ENCODE data around the gene HSPH1. TPM values are rescaled to one million over a fixed set of nuclear protein-coding genes. Genes with fewer than 3 reads are reported as not detected.
"Not testable (repeated sequence)": the region's sequence is repeated elsewhere in the genome, so short reads cannot be mapped to it uniquely, and the experiment has no call there.

HSPH1 gene
- total RNA-seq, 1 donor from 2014 or later: 114 TPM

DNA sequence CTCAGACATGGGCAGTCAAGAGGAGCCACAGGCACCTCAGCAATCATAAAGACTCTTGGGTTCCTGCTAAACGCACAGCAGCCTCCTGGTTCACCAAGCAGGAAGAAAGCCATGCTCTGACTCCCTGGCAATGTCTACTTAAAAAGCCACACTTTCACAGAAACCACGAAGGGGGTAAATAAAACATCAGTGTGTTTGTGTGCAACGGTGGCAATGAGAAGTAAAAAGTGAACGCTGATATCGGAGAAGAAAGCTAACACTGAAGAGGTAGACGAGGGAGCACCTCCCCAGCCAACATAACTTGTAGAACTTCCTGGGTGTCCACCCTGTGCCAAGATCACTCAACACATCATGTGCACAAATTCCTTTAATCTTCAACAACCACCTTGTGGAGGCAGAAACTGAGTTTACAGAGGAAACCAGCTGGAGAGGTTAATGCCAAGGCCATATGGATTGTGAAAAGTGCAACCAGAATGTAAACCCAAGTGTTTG, 30.2 kb downstream of the HSPH1 start:
- DNase-seq (ENCODE audit: low spot score): no peak

DNA sequence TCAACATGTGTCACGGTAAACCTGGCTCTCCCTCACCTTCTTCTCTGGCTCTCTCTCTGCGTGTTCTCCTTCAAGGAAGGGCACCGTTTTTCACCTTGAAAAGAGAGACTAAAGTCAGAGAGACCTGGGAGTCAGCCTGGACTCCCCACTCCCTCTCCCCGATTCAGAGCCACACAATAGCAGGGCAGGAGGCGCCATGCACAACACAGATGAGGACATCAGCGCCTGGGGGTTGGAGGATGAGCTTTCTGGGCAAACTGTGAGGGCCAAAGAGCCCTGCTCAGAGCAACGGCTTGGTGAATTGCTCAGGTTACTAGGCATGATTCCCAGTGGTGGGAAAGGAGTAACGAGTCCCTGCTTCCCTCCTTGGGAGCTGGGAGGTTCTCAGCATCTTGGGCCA, 32.3 kb downstream of the HSPH1 start:
- no peak for DNase-seq (ENCODE audit: low spot score)

DNA sequence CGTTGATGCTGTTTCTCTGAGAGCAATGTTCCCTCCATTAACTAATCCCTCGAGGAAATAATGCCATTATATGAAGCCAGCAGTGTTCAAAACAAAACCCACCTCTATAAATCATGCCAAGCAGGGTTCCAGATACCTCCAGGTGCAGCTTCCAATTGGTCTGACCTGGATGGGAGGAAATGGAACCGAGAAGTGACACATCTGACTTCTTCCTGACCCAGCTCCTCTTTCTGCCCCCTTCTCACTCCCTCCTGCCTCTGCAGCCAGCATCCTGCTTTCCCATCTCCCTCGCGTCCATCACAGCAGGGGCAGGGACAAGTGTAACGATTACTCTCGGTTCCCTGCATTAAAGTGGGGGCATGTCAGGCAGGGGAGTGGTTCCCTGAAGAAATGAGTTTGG, 37.5 kb downstream of the HSPH1 start:
- no peak for DNase-seq (ENCODE audit: low spot score)

DNA sequence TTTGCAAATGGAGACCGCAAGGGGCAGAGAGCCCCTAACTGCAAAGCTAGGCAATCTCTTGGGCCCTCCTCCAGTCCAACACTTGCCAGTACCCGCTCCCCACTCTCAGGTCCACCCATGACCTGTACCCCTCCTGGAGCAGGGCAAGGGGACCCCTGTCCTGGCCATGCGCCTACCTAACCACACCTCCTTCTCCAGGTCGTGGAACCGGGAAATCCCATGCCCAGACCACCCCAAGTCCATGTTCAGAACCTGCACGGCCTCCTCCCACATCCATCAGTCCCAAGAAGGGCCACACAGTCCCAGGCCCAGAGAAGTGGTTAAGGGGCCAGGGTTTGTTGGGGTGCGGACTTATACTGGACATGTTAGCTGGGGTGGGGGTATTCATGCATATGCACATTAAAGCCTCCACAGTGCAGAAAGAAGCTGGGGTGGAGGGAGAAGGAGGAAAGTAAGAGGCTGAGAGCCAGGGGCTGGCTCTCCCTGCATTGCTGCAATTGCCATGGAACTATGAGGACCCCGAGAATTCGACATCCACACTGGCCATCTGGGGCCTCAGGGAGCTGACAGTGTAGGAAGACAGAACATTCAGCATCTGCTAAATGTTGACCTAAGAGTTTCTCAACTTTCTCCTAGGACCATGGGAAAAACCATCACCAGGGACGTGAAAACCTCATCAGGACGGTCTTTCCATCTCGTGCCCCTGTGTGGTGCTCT, 39.0 kb downstream of the HSPH1 start:
- no peak for DNase-seq (ENCODE audit: low spot score)

DNA sequence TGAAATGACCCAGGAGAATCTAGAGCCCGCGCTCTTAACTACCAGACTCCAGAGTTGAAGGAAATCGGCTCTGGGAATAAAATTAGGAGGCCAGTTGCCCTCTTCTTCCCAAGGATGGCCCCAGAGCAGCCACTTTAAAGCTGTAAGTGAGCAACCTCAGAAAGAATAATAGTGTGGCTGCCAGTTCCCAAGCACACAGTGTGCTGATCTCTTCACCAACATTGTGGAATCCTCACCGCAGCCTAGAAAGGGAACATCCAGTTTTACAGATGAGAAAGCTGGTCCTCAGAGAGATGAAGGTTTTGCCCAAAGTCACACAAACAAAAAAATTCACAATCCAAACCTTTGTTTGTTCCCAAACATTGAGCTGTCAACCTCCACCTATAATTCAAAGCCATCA, 39.6 kb downstream of the HSPH1 start:
- DNase-seq (ENCODE audit: low spot score): no peak

DNA sequence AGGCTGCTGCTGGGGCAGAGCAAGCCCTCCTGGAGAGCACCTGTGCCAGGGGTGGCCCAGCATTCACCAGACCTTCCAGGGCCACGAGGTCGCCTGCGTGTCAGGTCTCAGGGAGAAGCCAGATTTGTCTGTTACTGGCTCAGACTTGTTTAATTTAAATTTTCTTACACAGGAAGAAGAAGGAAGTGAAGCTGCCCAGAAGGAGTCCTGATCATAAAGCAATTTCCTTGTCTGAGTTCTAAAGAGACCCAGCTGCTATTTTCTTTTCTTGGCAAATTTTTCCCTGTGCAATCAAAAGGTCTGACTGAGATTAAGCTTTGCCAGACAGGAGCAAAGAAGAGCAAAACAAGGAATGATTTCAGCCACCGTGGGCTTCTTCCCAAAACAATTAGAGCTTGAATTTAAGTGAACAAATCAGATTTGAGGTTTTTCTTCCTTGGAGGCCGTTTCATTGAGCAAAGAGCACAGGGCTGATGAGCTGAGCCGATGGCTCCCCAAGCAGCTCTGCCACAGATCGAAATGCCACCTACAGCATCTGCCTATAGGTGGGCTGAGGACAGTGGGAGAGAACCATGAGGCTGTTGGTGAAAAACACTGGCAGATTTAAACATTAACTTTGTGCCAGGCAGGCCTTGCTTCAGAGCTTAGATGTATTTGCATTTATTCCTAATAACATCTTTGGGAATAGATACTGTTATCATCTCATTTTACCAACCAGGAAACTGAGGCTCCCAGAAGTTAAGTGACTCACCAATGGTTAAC, 40.1 kb downstream of the HSPH1 start:
- no peak for DNase-seq (ENCODE audit: low spot score)

DNA sequence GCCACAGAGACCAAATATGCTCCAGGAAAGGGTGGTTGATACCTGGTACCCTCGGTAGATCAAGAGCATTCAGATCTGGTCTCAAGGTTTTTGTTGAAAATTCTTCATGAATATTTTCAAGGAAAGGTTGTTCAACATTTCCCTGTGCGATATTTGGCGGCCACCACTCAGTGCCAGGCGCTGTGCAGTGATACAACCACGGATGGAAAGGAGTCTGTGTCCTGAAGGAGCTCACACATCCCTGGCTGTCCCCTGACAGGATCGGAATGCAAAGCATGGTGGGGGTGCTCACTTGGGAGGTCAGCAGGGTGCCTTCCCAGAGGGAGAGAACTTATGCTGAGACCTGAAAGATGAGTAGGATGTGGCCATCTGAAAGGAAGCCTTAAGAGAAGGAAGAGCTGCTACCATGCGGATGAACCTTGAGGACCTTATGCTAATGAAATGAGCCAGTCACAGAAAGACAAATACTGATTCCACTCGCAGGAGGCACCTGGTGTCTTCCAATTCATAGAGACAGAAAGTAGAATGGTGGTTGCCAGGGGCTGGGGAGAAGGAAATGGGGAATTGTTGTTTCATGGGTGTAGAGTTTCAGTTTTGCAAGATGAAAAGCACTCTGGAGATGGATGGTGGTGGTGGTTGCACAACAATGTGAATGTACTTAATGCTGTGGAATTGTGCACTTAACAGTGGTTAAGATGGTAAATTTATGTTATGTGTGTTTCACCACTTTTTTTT, 41.6 kb downstream of the HSPH1 start:
- DNase-seq (ENCODE audit: low spot score): no peak

DNA sequence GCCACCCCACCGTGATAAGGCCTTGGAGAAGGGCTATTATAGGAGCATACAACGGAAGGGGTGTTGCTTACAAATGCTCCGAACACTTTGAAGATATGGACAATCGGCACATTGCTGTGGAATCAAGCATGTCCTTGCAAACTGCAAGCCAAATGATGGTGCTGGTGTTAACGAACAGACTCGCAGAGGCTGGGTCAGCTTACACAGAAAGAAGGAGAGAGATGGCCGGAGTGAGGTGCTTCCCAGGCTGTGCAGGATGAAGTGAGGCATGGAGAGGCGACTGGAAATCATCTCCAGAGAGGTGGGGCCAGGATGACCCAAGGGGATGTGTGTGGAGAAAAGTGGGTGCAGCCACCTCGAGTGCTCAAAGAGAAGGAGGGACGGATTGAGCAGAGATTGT, 42.2 kb downstream of the HSPH1 start:
- DNase-seq (ENCODE audit: low spot score): no peak

DNA sequence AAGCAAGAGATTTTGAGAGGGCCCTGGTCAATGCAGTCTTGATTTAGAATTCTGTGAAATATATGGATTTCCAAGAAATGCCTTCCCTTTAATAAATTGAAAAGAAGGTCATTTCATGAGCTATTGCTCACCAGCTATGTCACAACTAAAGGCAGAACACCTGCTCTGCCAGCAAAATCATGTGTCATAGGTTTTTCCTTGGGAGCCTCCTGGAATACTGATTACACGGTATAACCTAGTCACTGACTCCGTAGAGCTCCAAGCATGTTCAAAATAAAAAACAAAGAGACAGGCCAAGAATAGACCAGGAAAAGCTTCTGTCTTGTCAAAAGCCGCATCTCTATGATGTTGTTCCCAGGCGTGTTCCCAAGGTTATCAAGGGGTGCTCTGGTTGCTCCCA, 45.5 kb downstream of the HSPH1 start:
- DNase-seq (ENCODE audit: low spot score): no peak

DNA sequence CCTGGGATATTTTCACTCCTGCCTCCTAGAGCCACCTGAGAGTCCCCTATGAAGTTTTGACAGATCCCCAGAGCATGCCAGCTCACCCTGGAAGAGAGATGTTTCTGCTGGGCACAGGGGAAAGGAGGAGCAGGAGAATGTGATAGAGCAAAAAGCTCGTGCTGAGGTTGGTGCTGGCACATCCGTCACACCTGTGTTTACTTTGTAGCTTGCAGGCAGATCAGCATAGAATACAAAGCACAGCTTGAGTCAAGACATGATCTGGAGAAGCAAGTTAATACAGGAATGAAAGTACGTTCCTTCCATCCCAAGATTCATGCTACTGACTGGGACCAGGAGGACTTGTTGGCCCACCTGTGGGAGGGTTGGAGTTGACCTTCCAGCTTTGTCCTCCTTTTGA, 46.1 kb downstream of the HSPH1 start:
- DNase-seq (ENCODE audit: low spot score): no peak

DNA sequence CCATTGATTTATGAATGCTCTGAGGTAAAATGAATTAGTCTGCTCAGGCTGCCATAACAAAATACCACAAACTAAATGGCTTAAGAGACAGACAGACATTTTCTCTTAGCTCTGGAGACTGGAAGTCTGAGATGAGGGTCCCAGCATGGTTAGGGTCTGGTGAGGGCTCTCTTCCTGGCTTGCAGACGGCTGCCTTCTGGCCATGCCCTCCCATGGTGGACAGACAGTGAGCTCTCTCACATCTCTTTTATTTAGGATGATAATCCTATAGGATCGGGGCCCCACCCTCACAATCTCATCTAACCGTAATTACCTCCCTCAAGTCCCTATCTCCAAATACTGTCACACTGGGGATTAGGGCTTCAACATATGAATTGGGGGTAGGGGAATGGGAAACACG, 47.1 kb downstream of the HSPH1 start:
- no peak for DNase-seq (ENCODE audit: low spot score)

DNA sequence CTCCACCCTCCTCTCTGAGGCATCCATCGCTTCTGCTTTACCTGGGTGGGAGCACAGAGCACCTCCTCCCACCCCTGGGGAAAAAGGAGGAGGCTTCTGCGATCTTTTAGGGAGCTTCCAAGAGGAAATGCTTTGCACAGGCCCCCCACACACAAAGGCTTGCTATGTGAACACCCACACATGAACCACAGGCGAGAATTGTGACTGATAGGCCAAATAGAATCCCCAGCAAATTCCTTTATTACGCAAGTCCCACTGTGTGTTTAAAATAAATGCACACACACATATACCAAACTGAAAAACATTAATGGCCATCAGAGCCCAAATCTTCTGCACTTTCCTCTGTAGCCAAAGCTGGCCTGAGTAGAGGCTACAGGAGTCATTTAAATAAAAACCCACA, 50.6 kb downstream of the HSPH1 start:
- no peak for DNase-seq (ENCODE audit: low spot score)

DNA sequence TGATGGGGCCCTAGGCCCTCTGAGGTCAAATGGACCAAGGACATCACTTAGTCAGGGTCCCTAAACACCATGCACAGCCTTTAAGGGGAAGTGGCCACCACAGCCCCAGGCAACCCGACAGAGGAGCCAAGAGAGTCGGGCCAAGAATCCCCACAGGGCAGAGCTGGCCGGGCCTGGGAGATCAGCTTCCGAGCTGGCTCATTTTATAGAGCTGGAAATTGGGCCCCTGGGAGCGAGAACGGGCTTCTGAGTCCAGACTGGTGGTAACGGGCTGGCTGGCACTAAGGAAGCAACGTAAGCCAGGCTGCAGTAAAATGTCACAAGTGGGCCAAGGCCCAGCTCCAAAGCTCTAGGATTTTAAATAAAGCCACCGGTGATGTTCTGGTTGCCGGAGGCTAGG, 51.1 kb downstream of the HSPH1 start:
- no peak for DNase-seq (ENCODE audit: low spot score)

DNA sequence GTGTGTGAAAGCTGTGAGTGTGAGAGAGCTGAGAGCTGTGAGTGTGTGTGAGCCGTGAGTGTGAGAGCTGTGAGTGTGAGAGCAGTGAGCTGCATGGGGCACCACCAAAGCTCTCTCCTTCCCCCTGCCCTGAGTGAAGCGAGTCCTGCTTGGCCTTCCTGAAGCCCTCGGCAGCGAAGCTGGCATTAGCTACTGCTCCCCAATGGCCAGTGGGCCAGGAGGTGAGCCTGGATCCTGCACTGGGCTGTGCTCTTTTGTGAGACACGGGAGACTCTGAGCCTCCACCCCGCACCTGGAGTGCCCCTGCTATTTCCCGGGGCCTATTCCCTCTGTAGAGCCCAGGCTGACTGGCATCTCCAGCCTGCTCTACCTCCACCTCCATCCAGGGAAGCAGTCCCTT, 51.5 kb downstream of the HSPH1 start:
- no peak for DNase-seq (ENCODE audit: low spot score)

DNA sequence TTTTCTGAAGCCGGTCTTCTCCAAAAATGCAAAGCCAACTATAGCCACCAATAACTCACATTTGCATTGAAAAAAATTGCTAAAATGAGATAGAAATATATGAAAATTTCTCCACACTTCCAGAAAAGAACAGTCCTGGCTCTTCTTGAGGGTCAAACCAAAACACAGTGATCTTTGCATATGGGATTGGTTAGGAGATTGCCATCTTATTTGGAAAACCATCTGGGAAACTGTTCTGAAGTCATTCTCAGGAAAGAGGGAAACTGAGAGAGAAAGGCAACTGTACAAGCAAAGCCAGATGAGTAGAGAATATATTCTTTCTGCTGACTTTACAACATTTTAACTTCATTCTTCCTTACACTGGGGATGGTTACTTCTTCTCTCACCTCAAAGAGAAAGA, 54.6 kb downstream of the HSPH1 start:
- DNase-seq (ENCODE audit: low spot score): no peak

DNA sequence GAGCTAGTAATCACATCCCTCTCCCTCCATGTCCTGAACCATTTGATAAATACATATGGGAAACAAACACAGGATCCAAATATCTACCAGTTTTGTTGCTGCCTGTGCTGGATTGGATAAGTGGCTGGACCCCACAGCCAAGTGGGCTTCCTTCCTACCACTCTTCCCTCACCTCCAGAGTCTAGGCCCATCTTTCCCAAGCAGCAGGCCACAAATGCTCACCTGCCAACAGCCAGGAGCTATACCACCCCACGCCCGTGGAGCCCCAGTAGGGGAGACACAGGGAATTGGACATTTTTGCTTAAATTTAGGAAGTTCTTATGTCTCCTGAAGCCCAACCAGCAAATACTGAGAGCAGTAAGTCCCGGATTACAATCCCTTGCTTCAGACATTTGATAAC, 55.8 kb downstream of the HSPH1 start:
- no peak for DNase-seq (ENCODE audit: low spot score)

DNA sequence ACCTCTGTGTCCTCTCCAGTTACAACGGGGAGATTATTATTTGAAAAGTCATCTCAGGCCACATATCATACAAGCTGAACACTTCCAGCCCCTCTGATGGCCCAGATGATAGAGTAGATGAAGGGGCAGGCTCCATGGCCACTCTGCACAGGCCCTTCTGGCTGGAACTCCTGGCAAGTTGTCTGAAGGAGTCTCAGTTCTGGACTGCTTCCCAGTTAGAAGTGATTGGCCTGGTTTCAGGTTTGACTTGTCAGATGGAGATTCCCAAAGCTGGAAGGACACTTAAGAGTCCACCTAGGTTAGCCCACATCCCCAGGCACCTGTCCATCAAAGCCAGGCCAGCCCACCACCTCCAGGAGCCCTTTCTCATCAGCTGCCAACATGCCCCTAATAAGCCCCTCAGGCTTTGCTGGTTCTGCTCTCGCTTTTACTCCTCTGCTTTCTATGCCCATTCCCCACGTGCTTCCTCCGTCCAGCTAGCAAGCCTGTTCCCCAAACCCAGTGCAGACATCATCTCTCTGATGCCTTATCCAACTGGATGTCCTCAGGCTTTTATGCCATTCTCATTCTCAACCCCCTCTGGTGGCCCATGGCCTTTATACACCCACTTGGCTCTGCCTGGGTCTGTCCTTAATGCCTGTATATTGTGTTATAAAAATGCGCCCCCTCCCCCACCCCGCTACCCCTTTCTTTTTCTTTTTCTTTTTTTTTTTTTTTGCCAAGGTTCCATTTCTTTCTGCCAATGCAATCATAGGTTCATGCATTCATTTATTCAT, 56.5 kb downstream of the HSPH1 start:
- DNase-seq (ENCODE audit: low spot score): no peak

DNA sequence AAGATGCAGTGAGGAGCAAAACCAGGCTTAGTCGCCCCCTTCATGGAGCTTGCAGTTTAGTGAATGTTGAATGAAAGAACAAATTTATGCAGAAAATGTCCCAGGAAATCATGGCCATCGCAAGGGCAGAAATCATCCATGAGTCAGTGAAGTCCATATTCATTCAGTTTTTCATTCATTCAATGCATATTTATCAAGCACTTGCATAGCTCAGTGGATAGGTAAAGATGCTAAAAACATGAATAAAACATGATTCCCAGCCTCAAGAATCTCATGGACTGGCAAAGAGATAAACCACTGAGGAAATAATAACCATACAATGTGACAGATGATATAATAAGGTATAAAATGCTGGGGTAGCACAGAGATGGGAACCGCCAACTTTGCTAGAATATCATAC, 58.8 kb downstream of the HSPH1 start:
- DNase-seq (ENCODE audit: low spot score): no peak

DNA sequence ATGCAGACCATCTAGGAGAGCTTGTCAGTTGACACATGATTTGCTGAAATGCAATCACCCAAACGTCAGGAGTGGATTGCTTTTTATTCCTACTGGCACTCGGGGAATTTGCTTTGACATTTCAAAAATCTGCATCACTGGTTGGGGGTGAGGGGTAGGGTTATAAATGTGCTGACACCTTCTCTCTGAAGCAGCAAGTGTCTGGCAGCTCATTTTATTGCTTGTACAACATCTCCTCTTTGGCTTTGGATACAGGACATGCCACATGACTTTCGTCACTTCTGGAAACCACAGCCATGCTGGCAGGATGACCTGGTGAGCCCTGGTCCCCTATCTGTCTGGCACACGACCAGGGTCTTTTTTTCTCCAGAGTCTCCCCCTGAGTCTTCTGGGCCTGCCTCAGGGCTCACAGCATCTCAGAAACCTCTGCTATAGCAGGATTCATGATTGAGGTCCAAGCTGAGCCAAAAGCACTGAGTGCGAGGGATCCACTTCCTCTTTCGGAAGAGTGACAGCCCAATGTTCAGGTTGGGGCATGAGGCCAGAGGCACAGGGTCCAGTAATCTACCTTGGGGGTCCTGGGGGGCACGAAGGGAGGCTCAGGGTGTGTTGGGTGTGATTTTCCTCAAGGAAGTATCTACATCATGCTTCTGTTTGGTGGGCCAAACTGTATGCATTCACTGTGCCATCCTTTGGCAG, 60.1 kb downstream of the HSPH1 start:
- DNase-seq (ENCODE audit: low spot score): no peak

DNA sequence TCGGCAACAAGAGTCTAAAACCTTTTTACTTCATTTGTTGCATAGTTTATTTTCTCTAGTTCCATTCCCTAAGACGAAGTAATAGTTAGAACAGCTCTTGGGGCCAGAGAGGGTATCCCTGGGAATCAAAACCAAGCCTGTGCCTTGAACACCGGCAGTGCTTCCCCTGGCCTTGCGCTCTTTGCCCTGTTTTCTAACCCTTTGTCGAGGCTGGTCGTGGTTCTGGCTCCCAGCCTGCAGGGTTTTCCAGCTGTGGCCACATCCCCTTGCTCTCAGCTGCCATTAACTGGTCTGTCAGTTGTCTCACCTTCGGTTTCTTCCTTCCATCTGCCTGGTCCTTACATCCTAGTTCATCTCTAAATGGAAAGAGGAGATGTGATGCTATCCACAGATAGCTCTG, 61.0 kb downstream of the HSPH1 start:
- no peak for DNase-seq (ENCODE audit: low spot score)

DNA sequence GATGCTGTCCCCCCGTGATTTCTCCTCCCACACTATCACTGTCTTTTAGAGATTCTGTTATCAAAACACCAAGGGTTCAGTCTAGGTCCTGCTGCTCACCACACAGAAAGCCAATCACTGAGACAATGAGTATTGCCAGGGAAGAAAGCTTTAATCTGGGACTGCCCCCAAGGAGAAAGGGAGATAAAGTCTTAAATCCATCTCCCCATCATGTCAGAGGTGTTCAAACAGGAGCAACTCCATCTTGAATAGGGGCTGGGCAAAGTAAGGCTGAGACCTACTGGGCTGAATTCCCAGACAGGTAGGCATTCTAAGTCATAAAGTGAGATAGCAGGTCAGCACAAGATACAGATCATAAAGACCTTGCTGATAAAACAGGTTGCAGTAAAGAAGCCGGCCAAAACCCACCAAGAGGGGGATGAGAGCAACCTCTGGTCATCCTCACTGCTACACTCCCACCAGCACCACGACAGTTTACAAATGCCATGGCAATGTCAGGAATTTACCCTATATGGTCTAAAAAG, 63.7 kb downstream of the HSPH1 start:
- not testable (repeated sequence) for DNase-seq (ENCODE audit: low spot score)
